DOHH2 (cell line): ENCODE results near the gene PRRG1.

Source experiments
- H3F3A ChIP-seq: fragments of 200-600 bp; sonication (generic), shearing (Covaris generic); 2 replicates; pipeline ENCODE4 v1.6.0; 2016; ENCODE audit warnings: antibody characterized with exemption, mild to moderate bottlenecking; ENCODE audit not compliant: control insufficient read depth, insufficient read depth
- H3K27ac ChIP-seq: fragments of 200-600 bp; sonication (generic); 2 replicates; pipeline ENCODE4 v1.5.1; 2014; ENCODE audit warnings: low read depth, mild to moderate bottlenecking, low read length, moderate library complexity
- H3K27me3 ChIP-seq: fragments of 200-600 bp; sonication (generic); 2 replicates; pipeline ENCODE4 v1.6.1; 2014; ENCODE audit warnings: mild to moderate bottlenecking, low read length, mixed read lengths; ENCODE audit not compliant: control insufficient read depth
- H3K36me3 ChIP-seq: fragments of 200-600 bp; sonication (generic); 2 replicates; pipeline ENCODE4 v1.6.1; 2014; ENCODE audit warnings: mild to moderate bottlenecking, low read length, moderate library complexity, mixed read lengths; ENCODE audit not compliant: control insufficient read depth
- H3K4me1 ChIP-seq: fragments of 200-600 bp; sonication (generic); 2 replicates; pipeline ENCODE4 v1.6.1; 2014; ENCODE audit warnings: mild to moderate bottlenecking, low read length, mixed read lengths; ENCODE audit not compliant: control insufficient read depth
- H3K4me2 ChIP-seq: fragments of 200-600 bp; sonication (generic); 2 replicates; pipeline ENCODE4 v1.6.0; 2014; ENCODE audit warnings: mild to moderate bottlenecking, low read length, moderate library complexity
- H3K4me3 ChIP-seq: fragments of 200-600 bp; sonication (generic); 2 replicates; pipeline ENCODE4 v1.5.1; 2014; ENCODE audit warnings: mild to moderate bottlenecking, low read length, mixed read lengths
- H3K79me2 ChIP-seq: fragments of 200-600 bp; sonication (generic); 2 replicates; pipeline ENCODE4 v1.6.1; 2014; ENCODE audit warnings: mild to moderate bottlenecking, low read length, mixed read lengths; ENCODE audit not compliant: control insufficient read depth
- H3K9me2 ChIP-seq: fragments of 200-600 bp; sonication (generic); replicated peaks from 2 replicates; pipeline ENCODE4 v1.6.1; 2014; ENCODE audit warnings: mild to moderate bottlenecking, low read length, mixed read lengths; ENCODE audit not compliant: control insufficient read depth
- H3K9me3 ChIP-seq: fragments of 200-600 bp; sonication (generic); 2 replicates; pipeline ENCODE4 v1.6.1; 2014; ENCODE audit warnings: antibody characterized with exemption, low read length, mixed read lengths; ENCODE audit not compliant: control insufficient read depth, insufficient read depth
- H4K20me1 ChIP-seq: fragments of 200-600 bp; sonication (generic); 2 replicates; pipeline ENCODE4 v1.6.0; 2014; ENCODE audit warnings: low read depth, mild to moderate bottlenecking, antibody characterized with exemption, low read length, moderate library complexity; ENCODE audit not compliant: control insufficient read depth, insufficient read depth
- EZH2phosphoT487 ChIP-seq: fragments of 200-600 bp; sonication (generic); IDR thresholded peaks from 2 replicates; pipeline ENCODE4 v1.6.1; 2017; ENCODE audit warnings: borderline replicate concordance, mild to moderate bottlenecking, antibody characterized with exemption, low read length, moderate library complexity, mixed read lengths
- TF ChIP-seq, protein P1 (sequence below): fragments of 200-600 bp; sonication (generic); IDR thresholded peaks from one replicate; pipeline ENCODE4 v1.5.1; 2014; ENCODE audit warnings: antibody characterized with exemption, mild to moderate bottlenecking, low read depth, low read length; ENCODE audit not compliant: poor library complexity, severe bottlenecking

PRRG1 gene

DNA sequence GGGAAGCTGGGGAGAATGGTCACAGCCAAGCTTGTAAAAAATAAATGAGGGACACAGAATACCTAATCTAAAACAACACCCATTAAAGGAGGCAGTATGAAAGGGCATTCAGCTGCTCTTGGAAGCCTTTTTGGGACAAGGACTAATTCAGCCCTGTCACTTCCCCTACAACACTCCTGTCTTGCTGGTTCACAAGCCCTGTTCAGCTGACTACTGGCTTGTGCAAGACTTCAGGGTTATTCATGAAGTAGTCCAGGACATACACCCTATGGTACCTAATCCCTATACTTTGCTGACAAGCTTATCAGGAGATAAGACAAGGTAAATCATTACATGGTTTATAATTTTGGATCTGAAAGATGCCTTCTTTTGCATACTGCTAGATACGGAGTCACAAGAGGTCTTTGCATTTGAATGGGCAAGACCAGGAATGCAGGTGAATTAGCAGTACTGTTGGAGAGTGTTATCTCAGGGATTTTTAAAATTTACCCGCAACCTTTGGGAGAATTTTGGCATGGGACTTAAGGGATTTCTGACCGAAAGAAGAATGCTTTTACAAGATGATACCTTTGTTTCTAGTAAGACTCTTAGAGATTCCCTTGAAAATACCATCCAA lies 119.1 kb downstream of the PRRG1 start:
- H3K27ac ChIP-seq, result no peak overlapping the region
- no peaks in the 10 kb centered on the region for H3K4me1 ChIP-seq
- no peak overlapping the region for H3K4me3 ChIP-seq
- H3F3A ChIP-seq, result no peaks in the 10 kb centered on the region
- H3K79me2 ChIP-seq, result no peaks in the 10 kb centered on the region
- TF ChIP-seq EZH2phosphoT487, result no peak
- TF ChIP-seq, protein P1, sequence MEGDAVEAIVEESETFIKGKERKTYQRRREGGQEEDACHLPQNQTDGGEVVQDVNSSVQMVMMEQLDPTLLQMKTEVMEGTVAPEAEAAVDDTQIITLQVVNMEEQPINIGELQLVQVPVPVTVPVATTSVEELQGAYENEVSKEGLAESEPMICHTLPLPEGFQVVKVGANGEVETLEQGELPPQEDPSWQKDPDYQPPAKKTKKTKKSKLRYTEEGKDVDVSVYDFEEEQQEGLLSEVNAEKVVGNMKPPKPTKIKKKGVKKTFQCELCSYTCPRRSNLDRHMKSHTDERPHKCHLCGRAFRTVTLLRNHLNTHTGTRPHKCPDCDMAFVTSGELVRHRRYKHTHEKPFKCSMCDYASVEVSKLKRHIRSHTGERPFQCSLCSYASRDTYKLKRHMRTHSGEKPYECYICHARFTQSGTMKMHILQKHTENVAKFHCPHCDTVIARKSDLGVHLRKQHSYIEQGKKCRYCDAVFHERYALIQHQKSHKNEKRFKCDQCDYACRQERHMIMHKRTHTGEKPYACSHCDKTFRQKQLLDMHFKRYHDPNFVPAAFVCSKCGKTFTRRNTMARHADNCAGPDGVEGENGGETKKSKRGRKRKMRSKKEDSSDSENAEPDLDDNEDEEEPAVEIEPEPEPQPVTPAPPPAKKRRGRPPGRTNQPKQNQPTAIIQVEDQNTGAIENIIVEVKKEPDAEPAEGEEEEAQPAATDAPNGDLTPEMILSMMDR, result no peak
- no peaks in the 10 kb centered on the region for H3K9me2 ChIP-seq
- H4K20me1 ChIP-seq, result no peaks in the 10 kb centered on the region
- no peak overlapping the region for H3K4me2 ChIP-seq
- no peaks in the 10 kb centered on the region for H3K36me3 ChIP-seq
- no peaks in the 10 kb centered on the region for H3K9me3 ChIP-seq
- no peaks in the 10 kb centered on the region for H3K27me3 ChIP-seq

DNA sequence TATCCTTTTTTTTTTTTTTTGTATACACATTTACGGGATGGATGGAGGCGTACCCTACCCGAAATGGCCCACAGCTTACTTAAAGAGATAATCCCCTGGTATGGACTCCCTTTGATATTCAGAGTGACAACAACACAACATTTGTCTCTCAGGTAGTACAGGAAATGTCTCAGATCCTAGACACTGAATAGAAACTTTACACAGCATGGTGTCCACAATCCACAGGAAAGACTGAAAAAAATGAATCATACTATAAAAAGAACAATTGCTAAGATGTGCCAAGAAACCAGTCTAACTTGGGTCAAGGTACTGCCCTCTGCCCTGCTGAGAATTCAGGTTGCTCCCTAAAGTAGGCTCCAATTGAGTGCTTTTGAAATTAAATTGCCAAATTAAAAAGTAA lies 121.5 kb downstream of the PRRG1 start:
- H3K79me2 ChIP-seq, result no peaks in the 10 kb centered on the region
- H3K9me3 ChIP-seq, result no peaks in the 10 kb centered on the region
- H4K20me1 ChIP-seq, result no peaks in the 10 kb centered on the region
- no peaks in the 10 kb centered on the region for H3K36me3 ChIP-seq
- H3K9me2 ChIP-seq, result no peaks in the 10 kb centered on the region
- TF ChIP-seq, protein P1, result no peak
- TF ChIP-seq EZH2phosphoT487, result no peak
- H3K27ac ChIP-seq, result no peak overlapping the region
- H3K4me3 ChIP-seq, result no peak overlapping the region
- H3K4me1 ChIP-seq, result no peaks in the 10 kb centered on the region
- no peaks in the 10 kb centered on the region for H3K27me3 ChIP-seq
- H3K4me2 ChIP-seq, result no peak overlapping the region
- H3F3A ChIP-seq, result no peaks in the 10 kb centered on the region

DNA sequence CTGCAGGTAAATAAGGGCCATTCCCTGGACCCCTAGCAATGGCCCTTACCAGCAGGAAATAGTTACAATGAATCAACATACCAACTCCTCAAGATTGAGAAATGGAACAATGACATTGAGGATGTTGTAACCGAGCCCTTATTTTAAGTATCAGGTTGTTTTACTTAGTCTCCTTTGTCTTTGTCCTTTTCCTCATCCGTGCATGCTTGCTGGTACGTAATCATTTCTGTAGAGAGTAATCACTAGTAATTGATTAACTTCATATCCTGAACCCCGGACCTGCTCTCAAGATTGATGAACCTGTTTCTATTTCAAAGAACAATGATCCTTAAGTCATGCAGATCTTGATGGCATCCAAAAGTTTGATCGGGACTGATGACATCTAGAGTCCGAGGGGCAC lies 123.7 kb downstream of the PRRG1 start:
- Histone ChIP-seq H3F3A (no peaks in the 10 kb centered on the region), H4K20me1 (no peaks in the 10 kb centered on the region), H3K4me2 (no peak overlapping the region), H3K36me3 (no peaks in the 10 kb centered on the region), H3K9me2 (no peaks in the 10 kb centered on the region), H3K27me3 (no peaks in the 10 kb centered on the region), H3K9me3 (no peaks in the 10 kb centered on the region), H3K79me2 (no peaks in the 10 kb centered on the region), H3K27ac (no peak overlapping the region), H3K4me1 (no peaks in the 10 kb centered on the region), H3K4me3 (no peak overlapping the region)
- TF ChIP-seq EZH2phosphoT487, result no peak
- TF ChIP-seq, protein P1, result no peak
